ENCODE measurements around the gene COQ4.

Gene COQ4

DNA sequence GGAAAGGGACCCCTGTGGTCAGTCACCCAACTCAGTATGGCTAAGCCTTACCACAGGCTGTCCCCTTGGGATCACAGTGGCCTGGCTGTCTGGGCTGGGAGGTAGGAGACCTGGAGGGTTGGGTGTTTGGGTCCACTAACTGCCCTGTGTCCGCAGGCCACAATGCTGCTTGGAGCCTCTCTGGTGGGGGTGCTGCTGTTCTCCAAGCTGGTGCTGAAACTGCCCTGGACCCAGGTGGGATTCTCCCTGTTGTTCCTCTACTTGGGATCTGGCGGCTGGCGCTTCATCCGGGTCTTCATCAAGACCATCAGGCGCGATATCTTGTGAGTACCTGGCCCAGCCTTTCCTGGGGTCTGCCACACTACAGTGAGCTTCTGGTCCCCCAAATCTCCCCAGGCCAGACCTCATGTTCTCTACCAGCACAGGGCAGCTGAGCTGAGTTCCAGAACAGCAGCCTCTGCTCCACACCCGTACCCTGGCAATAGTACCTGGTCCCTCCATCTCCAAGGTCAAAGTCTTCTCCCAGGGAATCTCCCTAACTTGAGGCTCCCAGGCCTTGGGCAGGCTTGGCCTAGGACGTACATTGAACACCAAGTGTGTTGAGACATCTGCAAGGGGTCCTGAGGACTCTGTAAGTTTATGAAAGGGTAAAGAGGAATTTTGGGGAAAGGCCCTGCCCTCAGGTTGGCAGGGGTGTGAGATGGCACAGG, 20.5 kb downstream of the COQ4 start:
- Histone ChIP-seq H3K4me3 (replicated peaks; ENCODE audit: low read depth, low read length) (no peak overlapping the region), H3K27me3 (replicated peaks; ENCODE audit: control insufficient read depth, insufficient read depth, low read length) (no peaks in the 10 kb centered on the region), H3K36me3 (ENCODE audit: control insufficient read depth, insufficient read depth, low read length) (peaks cover 14% of the 10 kb centered on the region)
- DNase-seq (ENCODE audit: extremely low read depth, insufficient read length) = no peak
- TF ChIP-seq, protein P1, sequence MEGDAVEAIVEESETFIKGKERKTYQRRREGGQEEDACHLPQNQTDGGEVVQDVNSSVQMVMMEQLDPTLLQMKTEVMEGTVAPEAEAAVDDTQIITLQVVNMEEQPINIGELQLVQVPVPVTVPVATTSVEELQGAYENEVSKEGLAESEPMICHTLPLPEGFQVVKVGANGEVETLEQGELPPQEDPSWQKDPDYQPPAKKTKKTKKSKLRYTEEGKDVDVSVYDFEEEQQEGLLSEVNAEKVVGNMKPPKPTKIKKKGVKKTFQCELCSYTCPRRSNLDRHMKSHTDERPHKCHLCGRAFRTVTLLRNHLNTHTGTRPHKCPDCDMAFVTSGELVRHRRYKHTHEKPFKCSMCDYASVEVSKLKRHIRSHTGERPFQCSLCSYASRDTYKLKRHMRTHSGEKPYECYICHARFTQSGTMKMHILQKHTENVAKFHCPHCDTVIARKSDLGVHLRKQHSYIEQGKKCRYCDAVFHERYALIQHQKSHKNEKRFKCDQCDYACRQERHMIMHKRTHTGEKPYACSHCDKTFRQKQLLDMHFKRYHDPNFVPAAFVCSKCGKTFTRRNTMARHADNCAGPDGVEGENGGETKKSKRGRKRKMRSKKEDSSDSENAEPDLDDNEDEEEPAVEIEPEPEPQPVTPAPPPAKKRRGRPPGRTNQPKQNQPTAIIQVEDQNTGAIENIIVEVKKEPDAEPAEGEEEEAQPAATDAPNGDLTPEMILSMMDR (IDR thresholded peaks at IDR 0.05; ENCODE audit: insufficient read depth, low read length, poor library complexity, severe bottlenecking) = no peak

DNA sequence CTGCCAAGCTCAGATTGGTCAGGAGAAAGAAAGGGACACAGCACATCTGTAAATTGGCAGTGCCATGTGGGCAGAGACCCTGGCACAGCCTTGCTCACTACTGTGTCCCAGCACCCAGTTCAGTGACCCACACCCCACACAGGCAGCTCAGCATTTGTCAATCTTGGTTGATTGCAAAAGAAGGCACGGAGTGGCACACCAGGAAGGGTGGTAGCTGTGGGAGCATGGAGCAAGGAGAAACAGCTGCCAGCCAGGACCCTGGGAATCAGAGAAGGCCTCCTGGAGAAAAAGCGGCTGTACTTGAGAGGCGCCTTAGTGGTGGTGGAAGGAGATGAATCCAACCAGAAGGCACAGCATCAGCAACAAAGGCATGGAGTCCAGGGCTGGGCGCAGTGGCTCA, 21.2 kb downstream of the COQ4 start:
- DNase-seq (ENCODE audit: extremely low read depth, insufficient read length) = no peak
- Histone ChIP-seq H3K36me3 (ENCODE audit: control insufficient read depth, insufficient read depth, low read length) (peaks cover 17% of the 10 kb centered on the region), H3K27me3 (replicated peaks; ENCODE audit: control insufficient read depth, insufficient read depth, low read length) (no peaks in the 10 kb centered on the region), H3K4me3 (replicated peaks; ENCODE audit: low read depth, low read length) (no peak overlapping the region)
- TF ChIP-seq, protein P1 (IDR thresholded peaks at IDR 0.05; ENCODE audit: insufficient read depth, low read length, poor library complexity, severe bottlenecking) = no peak

DNA sequence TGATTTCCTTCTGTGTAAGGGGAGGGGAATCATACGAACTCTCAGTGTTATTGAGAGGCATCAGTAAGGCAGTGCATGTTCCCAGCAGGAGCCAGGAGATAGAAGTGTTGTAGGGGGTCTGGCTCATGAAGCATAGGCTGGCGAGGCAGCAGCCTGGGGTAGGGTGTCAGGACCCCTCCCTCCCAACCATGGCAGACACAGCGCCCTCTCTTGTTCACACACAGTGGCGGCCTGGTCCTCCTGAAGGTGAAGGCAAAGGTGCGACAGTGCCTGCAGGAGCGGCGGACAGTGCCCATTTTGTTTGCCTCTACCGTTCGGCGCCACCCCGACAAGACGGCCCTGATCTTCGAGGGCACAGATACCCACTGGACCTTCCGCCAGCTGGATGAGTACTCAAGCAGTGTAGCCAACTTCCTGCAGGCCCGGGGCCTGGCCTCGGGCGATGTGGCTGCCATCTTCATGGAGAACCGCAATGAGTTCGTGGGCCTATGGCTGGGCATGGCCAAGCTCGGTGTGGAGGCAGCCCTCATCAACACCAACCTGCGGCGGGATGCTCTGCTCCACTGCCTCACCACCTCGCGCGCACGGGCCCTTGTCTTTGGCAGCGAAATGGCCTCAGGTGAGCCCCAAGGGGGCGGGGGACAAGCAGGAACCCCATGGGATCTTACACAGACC, 22.4 kb downstream of the COQ4 start:
- no peak for DNase-seq (ENCODE audit: extremely low read depth, insufficient read length)
- H3K4me3 ChIP-seq (replicated peaks; ENCODE audit: low read depth, low read length) = no peak overlapping the region
- peaks cover 25% of the 10 kb centered on the region for H3K36me3 ChIP-seq (ENCODE audit: control insufficient read depth, insufficient read depth, low read length)
- TF ChIP-seq, protein P1 (IDR thresholded peaks at IDR 0.05; ENCODE audit: insufficient read depth, low read length, poor library complexity, severe bottlenecking) = no peak
- no peaks in the 10 kb centered on the region for H3K27me3 ChIP-seq (replicated peaks; ENCODE audit: control insufficient read depth, insufficient read depth, low read length)

DNA sequence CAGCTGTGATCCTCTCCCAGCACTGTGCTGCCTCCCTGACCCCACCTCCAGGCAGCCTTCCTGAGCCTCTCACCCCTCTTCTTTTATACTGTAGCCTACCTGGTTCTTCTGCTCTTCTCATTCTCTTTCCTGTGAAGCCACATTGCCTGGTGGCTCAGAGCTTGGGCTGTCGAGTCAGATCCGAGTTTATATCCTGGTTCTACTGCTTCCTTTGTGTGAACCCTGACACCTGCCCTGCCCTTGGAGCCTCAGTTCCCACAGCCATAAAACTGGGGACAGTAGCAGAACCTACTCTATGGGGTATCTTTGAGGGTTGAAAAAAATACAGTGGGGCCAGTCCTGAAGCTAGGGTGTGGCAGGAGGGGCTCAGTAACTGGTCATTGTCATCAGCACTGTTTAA, 26.5 kb downstream of the COQ4 start:
- TF ChIP-seq, protein P1 (IDR thresholded peaks at IDR 0.05; ENCODE audit: insufficient read depth, low read length, poor library complexity, severe bottlenecking) = no peak
- H3K4me3 ChIP-seq (replicated peaks; ENCODE audit: low read depth, low read length) = no peak overlapping the region
- DNase-seq (ENCODE audit: extremely low read depth, insufficient read length) = no peak
- H3K36me3 ChIP-seq (ENCODE audit: control insufficient read depth, insufficient read depth, low read length) = peaks cover 19% of the 10 kb centered on the region
- H3K27me3 ChIP-seq (replicated peaks; ENCODE audit: control insufficient read depth, insufficient read depth, low read length) = no peaks in the 10 kb centered on the region

DNA sequence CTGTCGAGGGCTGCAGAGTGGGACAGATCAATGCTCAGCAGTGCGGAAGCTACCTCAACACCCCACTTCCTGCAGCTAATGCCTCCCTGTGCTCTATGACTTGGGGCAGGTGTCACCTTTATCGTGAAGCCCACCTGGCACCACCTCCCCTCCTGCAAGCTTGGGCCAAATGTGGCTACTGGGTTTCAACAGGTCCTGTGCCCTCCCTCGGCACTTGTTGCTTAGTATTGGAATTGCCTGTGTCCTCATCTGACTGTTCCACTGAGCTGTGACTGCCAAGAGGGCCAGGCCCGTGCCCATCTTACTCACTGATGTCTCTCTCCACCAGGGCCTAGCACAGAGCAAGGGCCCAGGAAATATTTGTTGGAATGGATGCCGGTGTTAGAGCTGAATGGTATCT, 27.1 kb downstream of the COQ4 start:
- H3K4me3 ChIP-seq (replicated peaks; ENCODE audit: low read depth, low read length) = no peak overlapping the region
- TF ChIP-seq, protein P1 (IDR thresholded peaks at IDR 0.05; ENCODE audit: insufficient read depth, low read length, poor library complexity, severe bottlenecking) = no peak
- peaks cover 19% of the 10 kb centered on the region for H3K36me3 ChIP-seq (ENCODE audit: control insufficient read depth, insufficient read depth, low read length)
- no peaks in the 10 kb centered on the region for H3K27me3 ChIP-seq (replicated peaks; ENCODE audit: control insufficient read depth, insufficient read depth, low read length)
- no peak for DNase-seq (ENCODE audit: extremely low read depth, insufficient read length)
